Measurements from ENCODE around the gene KMT2A.
"Not testable (repeated sequence)": the region's sequence is repeated elsewhere in the genome, so short reads cannot be mapped to it uniquely, and the experiment has no call there.

The KMT2A gene

DNA sequence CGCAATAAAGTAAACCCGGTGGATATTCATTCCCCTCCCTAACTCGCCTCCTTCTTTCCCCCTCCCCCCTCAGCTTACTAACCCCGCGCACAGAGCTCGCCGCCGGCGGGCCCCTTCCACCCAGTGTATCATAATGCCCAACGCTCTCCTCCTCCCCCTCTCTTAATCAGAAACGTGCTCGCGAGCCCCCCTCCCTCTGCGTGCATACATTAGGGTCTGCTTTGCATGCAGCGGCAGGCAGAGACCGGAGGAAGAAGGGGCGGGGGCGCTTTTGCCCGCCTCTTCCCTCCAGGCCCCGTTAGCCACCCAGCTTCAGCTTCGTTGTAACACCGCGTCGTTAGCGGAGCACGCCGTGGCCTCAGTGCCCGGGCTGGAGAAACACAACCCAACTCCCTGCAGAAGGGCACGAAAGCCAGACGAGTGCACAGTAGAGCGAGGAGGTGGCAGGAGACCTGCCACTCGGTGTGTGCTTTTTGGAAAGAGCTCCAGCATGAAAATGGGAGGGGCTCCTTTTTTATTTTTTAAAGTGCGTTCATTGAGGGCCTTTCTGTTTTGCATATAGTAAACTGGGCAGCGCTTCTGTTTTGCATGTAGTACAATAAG lies 901 bp upstream of the KMT2A start:
- DNase-seq (ENCODE audit: low read depth), result peak; percentile 33

DNA sequence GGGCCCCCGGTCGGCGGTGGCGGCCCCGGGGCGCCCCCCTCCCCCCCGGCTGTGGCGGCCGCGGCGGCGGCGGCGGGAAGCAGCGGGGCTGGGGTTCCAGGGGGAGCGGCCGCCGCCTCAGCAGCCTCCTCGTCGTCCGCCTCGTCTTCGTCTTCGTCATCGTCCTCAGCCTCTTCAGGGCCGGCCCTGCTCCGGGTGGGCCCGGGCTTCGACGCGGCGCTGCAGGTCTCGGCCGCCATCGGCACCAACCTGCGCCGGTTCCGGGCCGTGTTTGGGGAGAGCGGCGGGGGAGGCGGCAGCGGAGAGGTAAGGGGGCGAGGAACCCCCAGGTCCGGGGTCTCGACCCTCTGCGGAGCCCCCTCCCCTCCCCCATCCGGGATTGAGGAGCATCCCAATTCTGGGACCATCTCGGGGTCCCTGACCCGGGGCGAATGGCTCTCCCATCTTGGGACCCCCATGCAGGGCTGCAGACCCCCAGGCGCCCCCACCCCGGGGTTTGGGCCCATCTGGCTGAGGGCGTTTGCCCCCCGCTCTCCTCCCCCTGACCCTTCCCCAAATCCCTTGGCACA lies 431 bp downstream of the KMT2A start:
- peak; percentile 30 for DNase-seq (ENCODE audit: low read depth)

DNA sequence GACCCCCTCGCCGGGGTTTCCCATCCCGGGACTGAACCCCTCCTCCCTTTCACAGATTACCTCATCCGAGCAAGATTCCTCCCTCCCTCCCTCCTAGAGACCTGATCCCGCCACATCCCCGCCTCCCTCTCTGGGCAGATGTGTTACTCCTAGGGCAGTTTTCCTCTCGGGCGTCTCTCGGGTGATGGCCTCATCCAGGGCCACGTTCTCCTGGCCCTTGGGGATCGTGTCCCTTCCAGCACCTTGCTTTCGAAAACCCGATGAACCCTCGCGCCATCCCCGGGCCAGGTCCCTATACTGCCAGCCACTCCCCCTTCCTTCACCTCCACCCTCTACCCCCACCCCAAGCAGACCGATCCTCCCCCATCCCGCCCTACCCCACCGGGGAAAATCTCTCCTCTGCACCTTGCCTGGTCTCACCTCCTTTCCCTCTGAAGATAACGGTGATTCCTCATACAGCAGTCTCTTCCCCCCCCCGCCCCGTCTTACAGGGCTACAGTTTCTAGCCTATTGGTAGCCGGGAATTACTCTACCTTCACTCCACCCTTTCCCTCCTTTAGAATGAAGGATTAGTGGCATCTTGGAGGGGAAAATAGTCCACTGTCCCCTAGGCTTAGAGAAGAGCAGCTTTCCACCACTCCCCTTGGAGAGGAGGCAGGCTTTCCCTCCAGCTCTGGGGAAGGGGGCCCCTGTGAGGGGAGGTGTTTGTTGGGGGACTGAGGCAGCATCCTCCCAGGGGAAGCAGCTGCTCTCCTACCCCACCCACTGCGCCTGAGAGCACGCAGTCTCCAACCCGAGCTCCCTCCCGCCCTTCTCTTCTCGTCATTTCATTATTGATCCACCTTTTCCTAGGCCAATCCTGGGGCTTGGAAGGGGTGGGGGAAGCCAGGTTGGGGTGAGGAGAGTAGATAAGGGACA lies 1.2 kb downstream of the KMT2A start:
- DNase-seq (ENCODE audit: low read depth), result peak; percentile 32

DNA sequence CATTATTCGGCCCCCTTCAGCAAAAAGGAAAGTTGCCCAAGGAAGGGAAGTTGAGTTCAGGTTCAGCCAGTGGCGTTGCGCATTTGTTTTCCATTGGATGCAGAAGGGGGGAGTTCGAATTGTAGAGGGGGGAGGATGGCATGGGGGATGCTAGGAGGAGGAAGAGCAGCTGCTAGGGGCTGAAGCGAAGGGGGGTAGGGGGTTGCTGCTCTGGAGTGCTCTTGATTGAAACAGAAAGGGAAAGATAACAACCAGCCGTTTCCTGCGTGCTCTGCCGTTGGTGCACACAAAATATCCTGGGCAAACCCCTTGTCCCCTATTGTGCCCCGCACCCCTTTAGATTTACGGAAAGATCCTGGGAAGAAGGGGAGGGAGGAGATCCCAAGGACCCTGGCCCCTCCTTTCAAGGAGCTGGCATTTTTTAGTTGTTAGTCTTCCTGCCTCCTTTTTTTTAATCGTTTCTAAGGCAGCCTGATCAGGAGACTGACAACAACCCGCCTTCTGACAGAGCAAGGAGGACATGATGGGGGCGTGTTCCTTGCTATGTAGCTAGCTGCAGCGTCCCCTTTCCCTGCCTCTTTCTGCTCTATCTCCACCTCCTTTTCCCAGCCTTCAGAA lies 2.1 kb downstream of the KMT2A start:
- peak; percentile 27 for DNase-seq (ENCODE audit: low read depth)

DNA sequence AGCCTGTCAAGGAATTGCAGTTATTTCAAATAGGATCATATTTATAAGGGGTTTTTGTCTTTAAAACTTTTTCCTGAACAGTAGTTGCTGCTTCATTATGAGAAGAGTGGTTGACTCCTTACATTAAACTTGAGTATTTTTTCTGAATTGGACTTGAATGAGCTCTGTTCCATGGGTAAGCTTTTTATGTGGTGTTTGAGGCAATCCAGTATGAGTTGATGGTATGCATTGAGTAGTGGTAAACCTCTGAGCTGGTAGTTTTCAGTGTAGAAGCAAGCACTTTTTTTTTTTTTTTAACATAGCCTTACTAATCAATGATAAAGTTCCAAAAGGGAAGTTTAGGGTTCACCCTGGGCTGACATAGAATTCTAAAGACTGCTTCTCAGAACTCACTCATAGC lies 3.4 kb downstream of the KMT2A start:
- DNase-seq (ENCODE audit: low read depth), result no peak

DNA sequence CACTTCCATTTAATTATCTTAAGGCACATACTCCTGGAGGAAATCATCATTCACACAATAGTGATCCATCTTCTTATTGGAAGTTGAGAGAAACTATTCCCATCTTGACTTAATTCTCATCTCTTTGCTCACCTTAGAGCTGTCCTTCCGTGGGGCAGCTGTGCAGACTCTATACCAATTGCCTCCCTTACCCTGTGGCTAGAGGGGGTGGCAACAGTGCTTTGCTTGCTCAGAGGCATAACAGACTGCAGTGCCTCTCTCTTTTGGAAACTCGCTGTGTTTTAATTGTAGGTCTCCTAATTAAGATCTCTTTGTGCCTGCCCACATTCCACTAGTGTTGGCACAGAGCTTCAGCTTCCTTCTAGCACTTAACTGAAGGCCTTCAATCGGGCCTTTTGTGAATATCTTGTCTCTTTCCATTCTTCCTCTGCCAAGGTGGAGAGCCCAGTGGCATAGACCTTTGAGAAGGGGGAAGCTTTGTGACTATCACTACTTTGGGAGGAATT lies 5.5 kb downstream of the KMT2A start:
- DNase-seq (ENCODE audit: low read depth), result no peak

DNA sequence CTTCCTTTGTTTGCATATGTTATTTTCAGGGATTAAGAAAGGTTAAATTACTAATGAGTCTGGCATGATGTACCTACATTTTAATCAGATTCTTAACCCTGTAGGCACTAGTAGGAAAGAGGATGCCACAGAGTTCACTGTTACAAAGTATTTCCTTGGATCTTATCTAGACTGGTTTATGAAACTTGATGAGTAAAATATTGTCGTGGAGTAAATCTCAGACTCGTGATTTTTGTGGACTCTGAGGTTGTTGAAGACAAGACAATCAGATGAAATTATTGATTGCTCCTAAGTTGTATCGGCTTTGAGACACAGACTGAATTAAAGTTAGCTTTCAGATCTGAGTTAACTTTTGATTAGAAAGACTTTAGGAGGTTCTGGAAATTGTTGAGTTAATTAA lies 6.0 kb downstream of the KMT2A start:
- no peak for DNase-seq (ENCODE audit: low read depth)

DNA sequence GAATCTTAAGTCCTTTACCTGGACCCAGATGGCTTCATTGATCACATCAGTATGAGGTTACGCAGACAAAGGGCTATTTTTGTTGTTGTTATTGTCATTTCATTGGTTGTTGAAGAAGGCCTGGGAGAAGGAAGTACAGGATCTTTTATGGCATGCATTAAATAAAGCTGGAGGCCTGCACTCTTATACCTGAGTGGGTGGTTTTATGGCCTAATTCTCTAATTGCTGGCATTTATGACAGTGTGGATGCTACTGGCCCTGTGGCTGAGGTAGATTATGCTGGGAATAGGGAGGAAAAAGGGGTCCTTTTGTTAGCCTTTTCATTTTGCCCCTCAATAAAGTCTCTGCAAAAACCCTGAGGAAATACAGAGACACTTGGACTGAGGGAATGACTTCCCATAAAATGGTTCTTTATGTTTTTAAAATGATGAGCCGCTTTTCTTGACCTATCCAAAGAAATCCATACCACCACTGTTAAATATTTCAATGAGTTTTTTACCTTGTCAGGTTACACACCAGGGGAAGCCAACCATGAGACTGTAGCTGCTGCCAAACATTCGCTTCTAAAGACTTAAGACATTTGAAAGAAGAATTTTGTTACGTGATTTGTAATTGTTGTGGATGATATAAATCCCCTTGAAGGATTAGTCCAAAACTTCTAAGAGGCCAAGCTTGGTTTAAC lies 6.8 kb downstream of the KMT2A start:
- no peak for DNase-seq (ENCODE audit: low read depth)

DNA sequence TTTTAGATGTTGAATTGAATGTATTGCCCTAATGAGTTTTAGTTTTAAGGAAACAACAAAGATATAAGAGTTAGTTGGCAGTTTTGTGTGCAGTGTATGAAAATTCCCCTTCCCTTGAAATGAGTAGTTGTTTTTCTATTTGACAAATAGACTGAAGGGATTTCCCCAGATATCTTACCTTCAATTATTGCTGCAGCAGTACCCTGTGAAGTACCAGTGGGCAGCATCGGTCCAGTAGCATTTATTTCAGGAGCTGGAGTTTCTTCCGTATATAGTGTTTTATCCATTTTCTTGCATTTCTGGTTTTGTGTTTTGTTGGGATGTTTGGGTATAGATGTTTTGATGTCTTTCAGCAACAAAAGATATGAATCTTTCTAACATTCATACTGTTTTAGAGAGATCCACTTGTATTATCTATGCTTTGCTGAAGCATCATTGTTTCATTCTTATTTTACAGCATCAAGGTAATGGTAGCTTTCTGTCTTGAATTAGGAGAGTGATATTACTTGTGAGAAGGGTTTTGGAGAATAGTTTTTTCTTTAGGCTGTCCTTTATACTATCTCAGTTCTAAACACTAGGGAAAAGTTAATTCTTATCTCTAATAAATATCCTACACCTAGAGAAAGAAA lies 7.4 kb downstream of the KMT2A start:
- no peak for DNase-seq (ENCODE audit: low read depth)

DNA sequence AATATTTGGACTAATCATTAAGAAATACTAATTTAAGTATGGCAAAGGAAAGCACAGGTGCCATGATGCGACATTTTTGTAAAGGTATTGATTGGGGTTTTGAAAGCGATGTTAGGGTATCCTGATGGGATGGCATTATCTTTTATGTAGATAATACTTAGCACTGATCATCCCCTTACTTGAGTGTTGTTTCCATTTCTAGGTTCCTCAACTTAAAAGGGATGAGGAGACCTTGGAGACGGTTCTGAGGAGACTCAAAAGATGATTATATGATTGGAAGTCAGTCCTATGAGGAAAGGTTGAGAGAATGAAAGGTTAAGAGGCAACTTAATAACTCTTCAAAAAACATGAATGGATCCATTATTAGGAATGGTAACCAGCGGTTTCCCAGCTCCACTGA lies 11.1 kb downstream of the KMT2A start:
- no peak for DNase-seq (ENCODE audit: low read depth)

DNA sequence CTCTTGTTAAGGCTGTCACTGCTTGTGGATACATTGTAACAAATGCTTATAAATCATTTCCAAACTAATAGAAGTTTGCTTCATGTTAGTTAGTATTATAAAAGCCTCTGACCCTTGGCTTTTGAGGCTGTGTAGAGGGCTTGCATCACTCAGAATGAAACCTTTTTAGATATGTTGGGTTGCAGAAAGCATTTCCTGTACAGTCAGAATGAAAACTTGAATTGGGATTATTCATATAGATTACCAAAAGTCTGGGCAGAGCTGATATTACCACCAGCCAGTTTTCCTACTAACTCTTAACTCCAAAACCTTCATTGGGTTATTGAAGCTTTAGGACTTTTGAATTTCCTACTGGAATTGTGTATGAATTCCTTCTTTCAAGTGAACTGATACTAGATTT lies 12.0 kb downstream of the KMT2A start:
- DNase-seq (ENCODE audit: low read depth), result no peak

DNA sequence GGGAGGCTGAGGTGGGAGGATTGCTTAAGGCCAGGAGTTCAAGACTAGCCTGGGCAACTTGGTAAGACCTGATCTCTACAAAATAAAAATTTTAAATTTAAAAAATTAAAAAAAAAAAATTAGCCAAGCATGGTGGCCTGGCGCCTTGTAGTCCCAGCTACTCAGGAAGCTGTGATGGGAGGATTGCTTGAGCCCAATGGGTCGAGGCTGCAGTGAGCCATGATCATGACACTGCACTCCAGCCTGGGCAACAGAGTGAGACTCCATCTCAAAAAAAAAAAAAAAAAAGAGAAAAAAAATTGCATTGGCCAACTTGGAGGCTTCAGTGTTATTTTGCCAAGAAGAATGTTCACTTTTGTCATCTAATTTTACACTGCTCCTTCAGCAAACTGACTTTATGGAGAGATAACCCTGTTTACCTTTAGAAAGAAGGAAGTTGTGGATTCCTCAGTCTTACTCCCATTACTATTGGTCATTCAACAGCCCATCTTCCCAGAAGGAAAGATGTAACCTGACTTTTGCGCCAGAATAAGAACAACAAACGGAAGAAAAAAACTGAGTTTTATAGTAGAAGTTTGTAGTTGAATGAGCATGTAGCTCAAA lies 13.1 kb downstream of the KMT2A start:
- no peak for DNase-seq (ENCODE audit: low read depth)

DNA sequence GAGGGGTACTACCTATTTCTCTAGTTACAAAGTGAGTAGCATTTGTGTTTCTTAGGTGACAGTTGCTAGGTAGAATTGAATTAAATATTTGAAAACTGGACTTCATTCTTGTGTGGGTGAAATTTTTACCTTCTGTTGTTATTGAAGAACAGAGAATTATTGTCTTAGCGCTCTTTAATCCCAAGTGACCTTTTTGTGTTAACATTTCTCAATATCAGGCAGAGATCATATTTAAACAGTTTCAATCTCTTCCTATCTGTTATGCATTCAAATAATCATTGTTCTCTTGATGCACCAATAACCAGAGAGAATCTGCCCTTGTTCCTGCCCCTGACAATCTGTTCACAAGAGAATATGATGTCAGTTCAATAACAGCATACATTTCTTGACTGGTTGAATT lies 14.2 kb downstream of the KMT2A start:
- no peak for DNase-seq (ENCODE audit: low read depth)

DNA sequence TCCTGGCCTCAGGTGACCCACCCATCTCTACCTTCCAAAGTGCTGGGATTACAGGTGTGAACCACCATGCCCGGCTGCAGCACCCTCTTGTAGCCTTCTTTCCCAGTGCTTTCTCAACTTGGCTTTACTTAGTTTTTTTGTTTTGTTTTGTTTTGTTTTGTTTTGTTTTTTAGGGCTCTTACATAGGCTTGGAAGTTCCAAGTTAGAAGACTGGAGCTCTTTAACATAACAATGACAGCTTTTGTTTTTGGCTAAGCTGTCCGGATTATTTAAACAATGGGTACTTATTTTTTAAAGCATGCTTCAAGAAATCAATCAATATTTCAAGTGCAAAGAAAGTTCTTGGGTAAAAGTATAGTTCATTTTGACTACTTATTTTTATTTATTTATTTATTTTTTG lies 25.9 kb downstream of the KMT2A start:
- no peak for DNase-seq (ENCODE audit: low read depth)

DNA sequence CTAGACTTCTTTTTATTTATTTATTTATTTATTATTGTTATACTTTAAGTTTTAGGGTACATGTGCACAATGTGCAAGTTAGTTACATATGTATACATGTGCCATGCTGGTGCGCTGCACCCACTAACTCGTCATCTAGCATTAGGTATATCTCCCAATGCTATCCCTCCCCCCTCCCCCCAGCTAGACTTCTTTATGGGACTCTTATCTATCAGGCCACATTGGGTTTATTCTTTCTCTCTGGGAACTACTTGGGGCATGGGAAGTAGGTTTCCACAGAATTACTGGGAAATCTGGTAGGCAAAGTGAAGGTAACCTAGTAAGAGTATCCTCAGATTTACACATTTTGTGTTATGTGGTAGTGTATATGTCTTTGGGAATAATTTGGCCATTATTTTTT lies 32.7 kb downstream of the KMT2A start:
- not testable (repeated sequence) for DNase-seq (ENCODE audit: low read depth)

DNA sequence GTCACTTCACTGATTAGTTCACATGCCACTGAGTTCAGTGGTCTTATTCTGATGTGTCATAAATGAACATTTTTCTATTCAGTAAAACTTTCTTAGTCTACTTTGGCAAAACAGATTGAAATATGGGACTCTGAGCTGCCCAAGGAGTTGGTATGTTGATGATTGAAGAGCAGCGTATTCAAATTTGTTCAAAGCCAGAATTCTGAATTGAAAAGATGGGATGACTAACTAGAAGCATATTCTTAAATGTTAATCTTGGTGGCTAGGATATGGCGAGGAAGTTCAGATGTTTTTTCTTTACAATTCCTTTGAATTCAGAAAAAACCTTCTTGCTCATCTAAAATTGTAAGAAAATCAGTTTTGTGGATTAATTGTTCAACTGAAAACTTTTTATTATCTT lies 34.7 kb downstream of the KMT2A start:
- no peak for DNase-seq (ENCODE audit: low read depth)

DNA sequence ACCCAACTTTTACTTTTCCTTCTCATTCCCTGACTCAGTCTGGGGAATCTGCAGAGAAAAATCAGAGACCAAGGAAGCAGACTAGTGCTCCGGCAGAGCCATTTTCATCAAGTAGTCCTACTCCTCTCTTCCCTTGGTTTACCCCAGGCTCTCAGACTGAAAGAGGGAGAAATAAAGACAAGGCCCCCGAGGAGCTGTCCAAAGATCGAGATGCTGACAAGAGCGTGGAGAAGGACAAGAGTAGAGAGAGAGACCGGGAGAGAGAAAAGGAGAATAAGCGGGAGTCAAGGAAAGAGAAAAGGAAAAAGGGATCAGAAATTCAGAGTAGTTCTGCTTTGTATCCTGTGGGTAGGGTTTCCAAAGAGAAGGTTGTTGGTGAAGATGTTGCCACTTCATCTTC lies 37.2 kb downstream of the KMT2A start:
- DNase-seq (ENCODE audit: low read depth), result no peak

DNA sequence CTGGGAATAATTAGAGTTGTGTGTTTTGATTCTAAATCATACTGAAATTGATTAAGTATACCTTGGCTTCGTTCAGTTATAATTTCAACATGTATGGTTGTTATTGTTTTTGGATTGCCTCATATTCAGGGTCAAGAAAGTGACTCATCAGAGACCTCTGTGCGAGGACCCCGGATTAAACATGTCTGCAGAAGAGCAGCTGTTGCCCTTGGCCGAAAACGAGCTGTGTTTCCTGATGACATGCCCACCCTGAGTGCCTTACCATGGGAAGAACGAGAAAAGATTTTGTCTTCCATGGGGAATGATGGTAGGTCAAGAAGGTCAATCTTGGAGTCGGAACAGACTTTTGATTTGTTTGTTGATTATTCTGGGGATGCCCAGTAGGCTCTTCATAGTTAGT lies 40.4 kb downstream of the KMT2A start:
- no peak for DNase-seq (ENCODE audit: low read depth)

DNA sequence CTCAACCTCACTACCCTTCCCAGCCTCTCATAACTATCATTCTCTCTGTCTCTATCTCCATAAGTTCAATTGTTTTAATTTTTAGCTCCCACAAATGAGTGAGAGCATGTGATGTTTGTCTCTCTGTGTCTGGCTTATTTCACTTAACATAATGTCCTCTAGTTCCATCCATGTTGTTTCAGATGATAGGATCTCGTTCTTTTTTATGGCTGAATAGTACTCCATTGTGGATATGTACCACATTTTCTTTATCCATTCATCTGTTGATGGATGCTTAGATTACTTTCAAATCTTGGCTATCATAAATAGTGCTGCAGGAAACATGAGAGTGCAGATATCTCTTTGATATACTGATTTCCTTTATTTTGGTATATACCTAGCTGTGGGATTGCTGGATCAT lies 44.9 kb downstream of the KMT2A start:
- not testable (repeated sequence) for DNase-seq (ENCODE audit: low read depth)

DNA sequence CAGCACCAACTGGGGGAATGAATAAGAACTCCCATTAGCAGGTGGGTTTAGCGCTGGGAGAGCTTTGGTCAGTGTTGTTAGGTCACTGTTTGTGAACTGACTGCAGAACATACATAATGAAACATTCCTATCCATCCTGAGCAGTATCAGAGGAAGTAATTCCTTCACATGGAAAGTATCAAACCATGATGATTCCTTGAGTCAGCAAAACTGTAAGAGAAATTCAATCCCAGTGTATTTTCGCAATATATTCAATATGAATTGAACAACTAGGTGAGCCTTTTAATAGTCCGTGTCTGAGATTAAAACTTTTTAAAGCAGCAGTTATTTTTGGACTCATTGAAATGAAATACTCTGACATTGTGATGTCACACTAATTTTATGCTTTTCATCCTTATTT lies 48.1 kb downstream of the KMT2A start:
- DNase-seq (ENCODE audit: low read depth), result no peak

DNA sequence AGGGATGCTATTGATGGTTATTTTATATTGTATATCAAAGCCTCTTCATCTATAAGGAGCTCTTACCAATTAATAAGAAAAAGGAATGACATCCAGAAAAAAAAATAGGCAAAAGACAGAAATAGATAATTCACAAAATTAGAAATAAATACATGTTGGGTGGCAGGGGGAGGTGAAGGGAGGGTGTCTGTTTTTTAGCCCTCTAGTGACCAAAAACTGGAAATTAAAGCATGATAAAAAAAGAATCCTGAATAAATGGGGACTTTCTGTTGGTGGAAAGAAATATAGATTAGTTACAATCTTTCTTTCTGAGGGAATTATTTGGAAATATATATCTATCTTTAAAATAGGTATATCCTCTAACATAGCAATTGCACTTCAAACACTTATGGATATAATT lies 49.0 kb downstream of the KMT2A start:
- DNase-seq (ENCODE audit: low read depth), result no peak
